HG02981 (cell line): ENCODE data around the gene ZBTB47.

Experiments
- ATAC-seq: cut with Tn5 transposase; IDR thresholded peaks from one replicate; pipeline ENCODE4 v1.9.1; 2021; ENCODE audit warnings: mild to moderate bottlenecking, moderate library complexity; ENCODE audit not compliant: unreplicated experiment

The ZBTB47 gene

GRCh38 chr3:42664438-42664803 lies 10.9 kb downstream of the ZBTB47 start:
- ATAC-seq, result no peak

GRCh38 chr3:42665050-42665878 lies 11.8 kb downstream of the ZBTB47 start:
- ATAC-seq, result no peak

- no peak for ATAC-seq
Observed at GRCh38 chr3:42666022-42666421, 12.5 kb downstream of the ZBTB47 start.

- no peak for ATAC-seq
Observed at GRCh38 chr3:42666577-42666998, 13.1 kb downstream of the ZBTB47 start.

GRCh38 chr3:42667096-42667522 lies 13.6 kb downstream of the ZBTB47 start:
- no peak for ATAC-seq

- ATAC-seq, result no peak
Observed at GRCh38 chr3:42667523-42668412, 14.3 kb downstream of the ZBTB47 start.

- no peak for ATAC-seq
Observed at GRCh38 chr3:42668413-42668760, 14.9 kb downstream of the ZBTB47 start.

GRCh38 chr3:42668793-42669217 lies 15.3 kb downstream of the ZBTB47 start:
- ATAC-seq, result no peak

- no peak for ATAC-seq
Observed at GRCh38 chr3:42670051-42670576, 16.6 kb downstream of the ZBTB47 start.

- ATAC-seq, result no peak
Observed at GRCh38 chr3:42670670-42671069, 17.2 kb downstream of the ZBTB47 start.

- no peak for ATAC-seq
Observed at GRCh38 chr3:42672515-42672914, 19.0 kb downstream of the ZBTB47 start.

- ATAC-seq, result no peak
Observed at GRCh38 chr3:42673082-42673481, 19.6 kb downstream of the ZBTB47 start.

- no peak for ATAC-seq
Observed at GRCh38 chr3:42674146-42674545, 20.6 kb downstream of the ZBTB47 start.

GRCh38 chr3:42675909-42676308 lies 22.4 kb downstream of the ZBTB47 start:
- no peak for ATAC-seq

- ATAC-seq, result no peak
Observed at GRCh38 chr3:42678447-42678846, 24.9 kb downstream of the ZBTB47 start.

GRCh38 chr3:42680271-42680670 lies 26.8 kb downstream of the ZBTB47 start:
- ATAC-seq, result no peak

- ATAC-seq, result no peak
Observed at GRCh38 chr3:42680806-42681205, 27.3 kb downstream of the ZBTB47 start.

GRCh38 chr3:42681361-42682038 lies 28.0 kb downstream of the ZBTB47 start:
- no peak for ATAC-seq

- ATAC-seq, result no peak
Observed at GRCh38 chr3:42682301-42683070, 29.0 kb downstream of the ZBTB47 start.

GRCh38 chr3:42683875-42684598 lies 30.5 kb downstream of the ZBTB47 start:
- no peak for ATAC-seq
